Brain microvascular endothelial cell (primary cell): Measurements from ENCODE around the gene CCL24.
"Not testable (repeated sequence)": the region's sequence is repeated elsewhere in the genome, so short reads cannot be mapped to it uniquely, and the experiment has no call there.

Source experiments
- DNase-seq: peaks from one replicate; pipeline ENCODE4 v3.0.0-alpha.2; 2020
- H3K27ac ChIP-seq: fragments of 250-450 bp; sonication (Bioruptor Pico); 2 replicates; pipeline ENCODE4 v1.5.1; 2020; ENCODE audit warnings: mild to moderate bottlenecking, moderate library complexity
- H3K27me3 ChIP-seq: fragments of 250-450 bp; sonication (Bioruptor Pico); replicated peaks from 2 replicates; pipeline ENCODE4 v1.5.1; 2020; ENCODE audit warnings: mild to moderate bottlenecking
- H3K36me3 ChIP-seq: fragments of 250-450 bp; sonication (Bioruptor Pico); replicated peaks from 2 replicates; pipeline ENCODE4 v1.5.1; 2020; ENCODE audit warnings: mild to moderate bottlenecking
- H3K4me3 ChIP-seq: 2 replicates; pipeline ENCODE4 v1.5.1; 2011; ENCODE audit warnings: low read depth, mild to moderate bottlenecking, control low read depth, low read length, moderate library complexity
- in situ Hi-C: cut with HindIII; loops from 2 replicates; pipeline ENCODE4 v1.10.0; 2017; ENCODE audit warnings: low sequenced_read_pairs, low pct_ligation_motif_present
- TF ChIP-seq, protein P1 (sequence below): IDR thresholded peaks from 2 replicates; pipeline ENCODE4 v1.5.1; 2011; ENCODE audit warnings: low read depth, mild to moderate bottlenecking, moderate library complexity, low read length, control low read depth, inconsistent platforms; ENCODE audit errors: missing control alignments

The CCL24 gene

DNA sequence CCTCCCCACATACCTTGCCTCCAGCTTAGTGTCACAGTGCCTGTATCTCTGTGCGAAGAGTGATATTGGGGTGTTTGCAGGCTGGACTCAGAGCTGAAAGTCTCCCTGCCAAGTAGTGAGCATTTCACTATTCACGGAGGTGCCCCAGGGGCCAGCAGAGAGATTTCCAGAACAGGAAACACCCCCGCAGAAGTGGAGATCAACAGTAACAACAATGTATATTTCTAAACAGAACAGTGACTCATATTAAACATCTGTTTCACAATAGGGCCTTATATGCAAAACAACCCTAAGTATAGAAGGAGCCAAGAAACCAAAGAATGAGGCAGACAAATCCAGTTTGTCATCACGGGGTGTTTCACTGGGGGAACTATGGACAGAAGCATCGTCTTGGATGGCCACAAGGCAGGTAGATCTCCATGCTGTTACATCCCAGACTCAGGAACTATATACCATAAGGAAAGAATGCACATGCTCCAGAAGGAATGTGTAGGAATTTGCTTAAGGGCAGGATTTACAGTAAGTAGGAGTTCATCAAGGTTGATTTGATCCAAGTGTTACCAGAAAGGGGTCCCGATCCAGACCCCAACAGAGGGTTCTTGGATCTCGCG is 29.3 kb upstream of the CCL24 start:
- Histone ChIP-seq H3K27me3 (no peaks in the 10 kb centered on the region), H3K4me3 (peak overlapping the region; percentile 26), H3K27ac (peak overlapping the region; percentile 90), H3K36me3 (no peaks in the 10 kb centered on the region)
- in situ Hi-C loops, result no loop called here
- peak; percentile 85 for DNase-seq
- TF ChIP-seq, protein P1, sequence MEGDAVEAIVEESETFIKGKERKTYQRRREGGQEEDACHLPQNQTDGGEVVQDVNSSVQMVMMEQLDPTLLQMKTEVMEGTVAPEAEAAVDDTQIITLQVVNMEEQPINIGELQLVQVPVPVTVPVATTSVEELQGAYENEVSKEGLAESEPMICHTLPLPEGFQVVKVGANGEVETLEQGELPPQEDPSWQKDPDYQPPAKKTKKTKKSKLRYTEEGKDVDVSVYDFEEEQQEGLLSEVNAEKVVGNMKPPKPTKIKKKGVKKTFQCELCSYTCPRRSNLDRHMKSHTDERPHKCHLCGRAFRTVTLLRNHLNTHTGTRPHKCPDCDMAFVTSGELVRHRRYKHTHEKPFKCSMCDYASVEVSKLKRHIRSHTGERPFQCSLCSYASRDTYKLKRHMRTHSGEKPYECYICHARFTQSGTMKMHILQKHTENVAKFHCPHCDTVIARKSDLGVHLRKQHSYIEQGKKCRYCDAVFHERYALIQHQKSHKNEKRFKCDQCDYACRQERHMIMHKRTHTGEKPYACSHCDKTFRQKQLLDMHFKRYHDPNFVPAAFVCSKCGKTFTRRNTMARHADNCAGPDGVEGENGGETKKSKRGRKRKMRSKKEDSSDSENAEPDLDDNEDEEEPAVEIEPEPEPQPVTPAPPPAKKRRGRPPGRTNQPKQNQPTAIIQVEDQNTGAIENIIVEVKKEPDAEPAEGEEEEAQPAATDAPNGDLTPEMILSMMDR, result no peak

DNA sequence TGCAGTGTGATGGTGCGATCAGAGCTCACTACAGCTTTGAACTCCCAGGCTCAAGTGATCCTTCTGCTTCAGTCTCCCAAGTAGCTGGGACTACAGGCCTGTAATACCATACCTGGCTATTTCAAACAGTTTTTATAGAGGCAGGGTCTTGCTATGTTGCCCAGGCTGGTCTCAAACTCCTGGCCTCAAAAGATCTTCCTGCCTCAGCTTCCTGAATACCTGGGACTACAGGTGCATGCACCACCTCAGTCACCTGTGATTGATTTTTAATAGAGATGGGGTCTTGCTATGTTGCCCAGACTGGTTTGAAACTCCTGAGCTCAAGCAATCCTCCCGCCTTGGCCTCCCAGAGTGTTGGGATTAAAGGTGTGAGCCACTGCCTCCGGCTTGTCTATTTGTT is 26.4 kb upstream of the CCL24 start:
- Histone ChIP-seq H3K27ac (no peak overlapping the region), H3K4me3 (no peak overlapping the region), H3K27me3 (no peaks in the 10 kb centered on the region), H3K36me3 (no peaks in the 10 kb centered on the region)
- TF ChIP-seq, protein P1, result no peak
- in situ Hi-C loops, result no loop called here
- DNase-seq, result no peak

DNA sequence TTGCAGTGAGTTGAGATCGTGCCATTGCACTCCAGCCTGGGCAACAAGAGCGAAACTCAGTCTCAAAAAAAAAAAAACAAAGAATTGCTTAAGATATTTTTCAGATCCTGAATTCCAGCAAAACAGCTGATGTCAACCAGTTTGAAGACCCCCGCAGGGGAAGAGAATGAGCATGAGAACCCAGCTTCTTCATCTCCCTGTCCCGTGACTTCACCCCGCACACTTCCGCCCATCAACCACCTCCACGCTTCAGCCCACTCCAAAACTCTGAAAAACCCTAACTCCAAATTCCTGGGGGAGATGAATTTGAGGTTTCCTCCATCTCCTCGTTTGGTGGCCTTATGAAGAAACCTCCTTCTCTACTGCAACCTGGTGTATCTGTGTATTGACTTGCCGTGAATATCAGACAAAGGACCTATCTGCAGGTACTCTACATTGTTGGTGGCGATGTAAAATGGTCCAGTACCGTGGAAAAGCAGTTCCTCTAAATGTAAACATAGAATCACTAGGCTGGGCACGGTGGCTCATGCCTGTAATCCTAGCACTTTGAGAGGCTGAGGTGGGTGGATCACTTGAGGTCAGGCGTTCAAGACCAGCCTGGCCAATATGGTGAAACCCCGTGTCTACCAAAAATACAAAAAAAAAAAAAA is 24.8 kb upstream of the CCL24 start:
- H3K36me3 ChIP-seq, DNase-seq, H3K27ac ChIP-seq, in situ Hi-C loops, H3K27me3 ChIP-seq, H3K4me3 ChIP-seq: not testable (repeated sequence)

DNA sequence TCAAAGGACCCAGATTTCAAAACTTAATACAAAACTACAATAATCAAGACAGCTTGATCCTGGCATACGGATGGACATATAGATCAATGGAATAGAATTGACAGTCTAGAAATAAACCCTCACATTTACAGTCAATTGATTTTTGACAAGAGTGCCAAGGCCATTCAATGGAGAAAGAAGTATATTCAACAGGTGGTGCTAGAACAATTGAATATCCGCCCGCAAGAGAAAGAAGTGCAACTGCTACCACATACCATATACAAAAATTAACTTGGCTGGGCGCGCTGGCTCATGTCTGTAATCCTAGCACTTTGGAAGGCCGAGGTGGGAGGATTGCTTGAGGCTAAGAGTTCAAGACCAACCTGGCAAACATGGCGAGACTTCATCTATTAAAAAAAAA is 23.2 kb upstream of the CCL24 start:
- no peak for DNase-seq
- in situ Hi-C loops, result no loop called here
- TF ChIP-seq, protein P1, result no peak
- Histone ChIP-seq H3K36me3 (no peaks in the 10 kb centered on the region), H3K27ac (no peak overlapping the region), H3K4me3 (no peak overlapping the region), H3K27me3 (no peaks in the 10 kb centered on the region)

DNA sequence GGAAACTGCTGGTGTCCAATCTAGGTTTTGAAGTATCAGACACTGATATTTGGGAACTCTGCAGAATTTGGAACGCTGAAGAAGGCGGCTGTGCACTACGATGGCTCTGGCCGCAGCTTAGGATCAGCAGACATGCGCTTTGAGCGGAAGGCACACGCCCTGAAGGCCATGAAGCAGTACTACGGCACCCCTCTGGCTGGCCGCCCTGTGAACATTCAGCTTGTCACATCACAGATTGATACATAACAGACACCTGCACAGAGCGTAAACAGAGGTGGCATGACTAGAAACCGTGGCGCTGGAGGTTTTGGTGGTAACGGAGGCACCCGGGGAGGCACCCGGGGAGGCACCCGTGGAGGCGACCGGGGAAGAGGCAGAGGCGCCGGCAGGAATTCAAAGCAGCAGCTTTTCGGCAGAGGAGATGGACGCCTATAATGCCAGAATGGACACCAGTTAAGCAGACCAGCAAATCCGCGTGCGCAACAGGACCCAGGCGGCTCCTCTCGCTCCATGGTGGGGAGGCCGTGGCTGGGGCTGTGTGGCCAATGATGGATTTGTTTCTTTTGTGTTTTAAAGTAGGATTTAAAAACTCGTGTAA is 22.2 kb upstream of the CCL24 start:
- no peak for DNase-seq
- Histone ChIP-seq H3K4me3 (no peak overlapping the region), H3K27me3 (no peaks in the 10 kb centered on the region), H3K27ac (no peak overlapping the region), H3K36me3 (no peaks in the 10 kb centered on the region)
- TF ChIP-seq, protein P1, result no peak
- in situ Hi-C loops, result no loop called here

DNA sequence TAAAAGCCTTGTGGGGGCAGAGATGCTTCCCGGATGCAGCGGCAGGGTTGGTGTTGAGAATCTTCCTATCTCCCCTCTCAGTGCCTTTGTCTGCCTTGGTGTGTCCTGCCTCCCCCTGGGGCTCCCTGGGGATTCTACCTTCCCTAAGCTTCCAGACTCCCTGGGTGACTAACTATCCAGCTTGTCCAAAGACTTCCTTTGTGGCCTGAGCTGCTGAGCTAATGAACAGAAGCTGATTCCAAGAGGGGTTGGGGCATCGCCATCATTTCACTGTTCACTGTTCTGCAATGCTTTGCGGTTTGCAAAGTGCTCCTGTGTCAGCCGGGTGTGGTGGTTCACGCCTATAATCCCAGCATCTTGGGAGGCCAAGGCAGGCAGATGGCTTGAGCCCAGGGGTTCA is 20.1 kb upstream of the CCL24 start:
- in situ Hi-C loops, H3K36me3 ChIP-seq: not testable (repeated sequence)

DNA sequence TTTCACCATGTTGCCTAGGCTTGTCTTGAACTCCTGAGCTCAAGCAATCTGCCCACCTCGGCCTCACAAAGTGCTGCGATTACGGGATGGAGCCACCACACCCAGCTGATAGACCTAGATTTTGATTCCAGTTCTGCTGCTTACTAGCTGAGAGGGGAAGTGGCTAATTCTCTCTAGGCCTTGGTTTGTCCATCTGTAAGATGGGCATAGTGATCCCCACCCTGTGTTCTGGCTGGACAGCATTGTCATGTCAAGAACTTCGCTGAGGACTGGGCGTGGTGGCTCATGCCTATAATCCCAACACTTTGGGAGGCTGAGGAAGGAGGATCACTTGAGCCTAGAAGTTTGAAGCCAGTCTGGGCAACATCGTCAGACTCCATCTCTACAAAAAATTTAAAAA is 17.4 kb upstream of the CCL24 start:
- in situ Hi-C loops, result no loop called here
- TF ChIP-seq, protein P1, result no peak
- no peak overlapping the region for H3K4me3 ChIP-seq
- no peaks in the 10 kb centered on the region for H3K27me3 ChIP-seq
- no peak for DNase-seq
- no peaks in the 10 kb centered on the region for H3K36me3 ChIP-seq
- no peak overlapping the region for H3K27ac ChIP-seq

More for the DNA sequence above, 20.1 kb upstream of the CCL24 start:
- DNase-seq, result peak; percentile 28
- H3K27ac ChIP-seq, H3K27me3 ChIP-seq, H3K4me3 ChIP-seq: not testable (repeated sequence)

DNA sequence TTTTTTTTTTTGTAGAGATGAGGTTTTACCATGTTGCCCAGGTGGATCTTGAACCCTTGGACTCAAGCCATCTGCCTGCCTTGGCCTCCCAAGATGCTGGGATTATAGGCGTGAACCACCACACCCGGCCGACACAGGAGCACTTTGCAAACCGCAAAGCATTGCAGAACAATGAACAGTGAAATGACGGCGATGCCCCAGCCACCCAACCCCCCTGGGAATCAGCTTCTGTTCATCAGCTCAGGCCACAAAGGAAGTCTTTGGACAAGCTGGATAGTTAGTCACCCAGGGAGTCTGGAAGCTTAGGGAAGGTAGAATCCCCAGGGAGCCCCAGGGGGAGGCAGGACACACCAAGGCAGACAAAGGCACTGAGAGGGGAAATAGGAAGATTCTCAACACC is 16.1 kb upstream of the CCL24 start:
- H3K27ac ChIP-seq, H3K4me3 ChIP-seq, H3K27me3 ChIP-seq, in situ Hi-C loops, H3K36me3 ChIP-seq: not testable (repeated sequence)
- peak; percentile 82 for DNase-seq
